Embryonic facial prominence (tissue), 1 donor: Measurements from ENCODE around the gene BUD13.

Experiments
- DNase-seq: peaks from one replicate; pipeline ENCODE4 v3.0.0-alpha.2; 2016; ENCODE audit errors: extremely low spot score

The BUD13 gene

DNA sequence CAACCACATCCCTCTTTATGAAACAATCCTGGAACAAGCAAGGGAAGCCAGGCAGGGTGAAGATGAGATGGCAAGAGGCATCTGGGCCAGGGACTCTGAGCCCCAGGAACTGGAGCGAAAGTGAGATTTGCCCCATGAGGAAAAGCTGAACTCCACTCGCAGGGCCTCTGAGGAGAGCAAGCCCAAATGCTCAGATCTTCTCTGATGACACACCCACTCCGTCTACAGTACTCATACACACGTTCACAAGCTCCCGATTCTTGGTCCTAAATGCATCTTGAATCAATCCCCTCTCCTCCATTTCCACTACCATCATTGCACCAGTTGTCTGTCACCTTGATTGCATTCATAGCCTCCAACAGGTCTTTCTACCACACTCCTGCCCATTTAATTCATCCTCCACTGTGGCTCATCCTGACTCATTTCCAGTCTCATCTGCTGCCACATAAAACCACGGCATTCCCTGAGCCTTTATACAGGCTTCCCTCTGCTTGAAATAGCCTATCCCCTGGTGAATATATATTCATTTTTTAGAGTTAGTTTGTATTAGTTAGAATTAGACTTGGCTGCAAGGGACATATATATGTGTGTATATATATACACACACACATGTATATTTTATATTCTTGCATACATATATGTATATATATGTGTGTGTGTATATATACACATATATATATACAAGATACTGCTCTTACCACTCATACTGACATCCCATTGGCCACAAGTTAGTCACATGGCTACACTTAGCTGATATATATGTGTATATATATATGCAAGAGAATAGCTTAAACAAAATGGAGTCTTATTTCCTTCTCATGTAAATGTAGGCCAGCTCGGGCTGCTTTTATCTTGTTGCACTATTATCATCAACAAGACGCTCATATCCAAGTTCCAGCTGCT is 20.3 kb upstream of the BUD13 start:
- no peak for DNase-seq

DNA sequence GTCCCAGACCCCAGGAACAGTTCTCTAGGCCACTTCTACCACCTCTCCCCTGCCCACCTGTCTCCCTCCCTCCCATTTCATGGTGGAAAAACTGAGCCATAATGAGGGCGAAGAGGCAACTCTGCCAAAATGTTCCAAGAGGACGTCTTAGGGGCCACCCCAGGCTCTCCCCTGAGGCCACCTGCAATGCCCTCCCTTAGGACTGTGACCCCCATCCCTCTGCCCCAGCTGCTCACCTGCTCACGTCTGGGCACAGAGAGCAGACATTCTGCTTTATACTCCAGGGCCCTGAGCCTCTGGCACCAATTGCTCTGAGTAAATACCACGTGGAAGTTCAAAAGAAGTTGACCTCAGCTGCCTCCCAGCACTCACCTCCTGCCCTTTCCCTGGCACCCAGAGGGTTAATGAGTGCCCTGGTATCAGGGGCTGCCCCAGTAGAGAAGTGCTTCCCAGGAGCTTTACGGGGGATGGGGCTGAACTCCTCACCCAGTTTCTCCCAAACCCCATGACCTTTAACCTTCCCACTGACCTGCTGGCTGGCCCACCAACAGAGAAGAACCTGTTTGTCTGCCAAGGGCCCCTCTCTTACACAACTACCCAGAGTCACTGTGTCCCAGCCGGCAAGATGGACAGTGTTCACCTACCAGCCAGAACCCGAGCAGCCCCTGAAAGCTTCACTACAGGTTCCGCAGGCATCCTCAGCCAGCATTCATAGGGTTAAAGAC is 19.5 kb upstream of the BUD13 start:
- no peak for DNase-seq

DNA sequence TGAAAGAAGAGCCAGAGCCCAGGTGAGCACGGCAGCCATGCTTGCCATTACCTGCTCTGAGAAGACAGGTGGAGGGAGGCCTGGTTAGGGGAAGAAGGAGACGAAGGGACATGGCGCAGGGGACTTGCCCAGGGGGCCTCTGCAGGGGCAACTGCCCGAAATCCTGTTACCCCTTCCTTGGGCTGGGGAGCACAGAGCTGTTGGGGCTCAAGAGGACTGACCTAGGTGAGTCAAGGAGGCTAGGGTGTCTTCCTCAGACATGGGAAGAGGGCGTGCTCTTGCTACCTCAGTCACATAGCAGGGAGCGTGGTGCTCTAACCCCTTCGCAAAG is 19.0 kb upstream of the BUD13 start, which contains the start of gene APOA5:
Gene APOA5, minus strand, starts transcription at position 67 of the 331 bp plus-strand sequence. Its CDS starts 19 bp downstream, at position 48.
- DNase-seq = no peak

DNA sequence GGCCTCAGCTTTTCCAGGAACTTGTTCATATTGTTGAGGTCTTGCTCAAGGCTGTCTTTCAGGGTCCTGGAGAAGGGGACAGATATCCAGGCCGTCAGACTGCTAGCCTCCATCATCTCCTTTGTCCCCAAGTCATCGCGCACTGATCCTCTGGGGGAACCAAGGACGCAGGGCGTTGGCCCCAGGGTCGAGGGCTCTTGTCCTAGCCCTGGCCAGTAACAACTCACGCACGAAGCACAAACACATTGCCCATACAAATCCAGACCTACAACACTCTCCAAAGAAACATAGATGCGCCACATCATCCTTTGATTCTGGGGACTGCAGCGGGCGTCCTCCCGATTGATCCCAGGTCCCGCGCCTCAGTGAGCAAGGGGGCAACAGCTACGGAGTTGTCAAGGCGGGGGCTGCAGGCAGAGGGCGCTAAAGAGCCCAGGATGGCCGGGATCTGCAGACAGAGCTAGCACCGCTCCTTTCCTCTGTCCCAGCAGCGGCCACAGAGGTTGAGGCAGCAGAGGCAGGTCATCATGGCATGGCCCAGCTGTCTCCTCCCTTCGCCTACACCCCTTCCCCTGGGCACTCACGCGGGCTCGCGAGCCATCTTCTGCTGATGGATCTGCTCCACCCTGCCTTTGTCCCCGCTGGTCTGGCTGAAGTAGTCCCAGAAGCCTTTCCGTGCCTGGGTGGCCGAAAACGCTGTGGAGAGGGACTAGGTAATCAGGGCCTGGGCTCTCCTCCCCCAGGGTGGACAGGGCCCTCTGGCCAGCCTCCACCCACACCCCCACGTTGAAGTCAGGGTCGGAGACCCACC is 18.4 kb upstream of the BUD13 start:
- DNase-seq = no peak

DNA sequence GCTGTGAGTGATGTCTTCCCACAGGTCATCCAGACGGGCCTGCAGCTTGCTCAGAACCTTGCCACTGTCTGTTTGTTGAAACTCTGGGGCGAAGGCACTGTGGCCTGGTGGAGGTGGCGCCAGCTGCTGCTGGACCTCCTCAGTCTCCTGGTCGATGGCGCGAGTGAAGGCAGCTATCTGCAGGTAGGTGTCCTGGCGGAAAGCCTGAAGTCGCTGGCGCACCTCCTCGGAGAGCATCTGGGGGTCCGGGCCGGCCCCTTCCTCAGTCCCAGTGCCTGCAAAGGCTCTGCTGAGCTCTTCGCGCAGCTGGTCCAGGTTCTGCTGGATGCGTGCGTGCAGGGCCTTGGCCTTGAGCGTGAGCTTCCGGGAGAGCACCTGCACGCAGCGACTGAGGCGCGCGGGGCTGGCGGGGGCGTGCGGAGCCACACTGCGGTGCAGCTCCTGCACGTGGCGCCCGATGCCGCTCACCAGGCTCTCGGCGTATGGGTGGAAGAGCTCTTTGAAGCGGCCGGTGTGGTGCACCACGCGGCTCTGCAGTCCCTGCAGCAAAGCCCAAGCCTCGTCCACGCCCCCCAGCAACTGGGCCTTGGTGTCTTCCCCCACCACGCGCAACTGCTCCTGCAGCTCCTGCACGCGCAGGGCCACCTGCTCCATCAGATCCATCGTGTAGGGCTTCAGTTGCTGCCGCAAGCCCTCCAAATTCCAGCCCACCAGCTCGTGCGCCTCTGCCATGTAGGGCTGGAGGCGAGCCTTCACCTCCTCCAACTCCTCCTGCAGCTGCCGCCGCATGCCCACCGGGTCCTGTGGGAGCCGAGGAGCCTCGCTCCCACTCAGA is 17.6 kb upstream of the BUD13 start:
- no peak for DNase-seq

DNA sequence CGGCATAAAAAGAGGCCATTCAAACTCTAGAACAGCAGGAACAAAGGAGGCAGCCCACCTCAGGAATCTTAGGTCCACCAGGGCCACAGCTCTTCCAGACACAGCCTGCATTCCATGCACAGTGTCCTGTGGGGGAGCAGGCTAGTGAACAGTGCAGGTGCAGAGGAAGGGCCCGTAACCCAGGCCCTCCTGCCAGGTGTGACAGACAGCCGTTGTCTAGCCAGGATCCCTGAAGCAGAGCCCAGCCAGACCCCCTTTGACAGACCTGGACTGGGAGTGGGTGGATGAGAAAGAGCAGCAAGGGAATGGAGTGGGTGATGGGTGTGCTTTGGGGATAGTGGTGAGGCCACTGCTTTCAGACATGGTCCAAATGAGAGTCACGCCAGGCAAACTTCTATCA is 16.2 kb upstream of the BUD13 start:
- DNase-seq = no peak

DNA sequence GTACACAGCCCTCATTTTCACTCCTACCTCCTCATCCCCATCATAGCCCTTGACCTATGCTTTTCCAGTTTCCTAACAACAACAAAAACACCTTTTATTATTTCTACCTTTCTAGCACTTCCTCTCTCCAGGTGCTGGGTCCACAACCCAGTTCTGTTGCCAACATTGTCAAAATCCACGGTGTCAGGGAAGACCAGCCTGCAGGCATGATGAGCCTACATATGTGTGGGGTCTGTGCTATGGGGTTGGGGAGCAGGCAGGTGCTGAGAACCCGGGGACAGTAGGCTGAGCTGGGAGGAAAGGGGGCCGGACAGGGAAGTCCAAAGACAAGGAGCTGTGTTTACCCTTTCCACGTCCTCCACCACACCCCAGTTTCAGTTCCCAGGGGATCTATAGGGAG is 15.7 kb upstream of the BUD13 start:
- DNase-seq = no peak

DNA sequence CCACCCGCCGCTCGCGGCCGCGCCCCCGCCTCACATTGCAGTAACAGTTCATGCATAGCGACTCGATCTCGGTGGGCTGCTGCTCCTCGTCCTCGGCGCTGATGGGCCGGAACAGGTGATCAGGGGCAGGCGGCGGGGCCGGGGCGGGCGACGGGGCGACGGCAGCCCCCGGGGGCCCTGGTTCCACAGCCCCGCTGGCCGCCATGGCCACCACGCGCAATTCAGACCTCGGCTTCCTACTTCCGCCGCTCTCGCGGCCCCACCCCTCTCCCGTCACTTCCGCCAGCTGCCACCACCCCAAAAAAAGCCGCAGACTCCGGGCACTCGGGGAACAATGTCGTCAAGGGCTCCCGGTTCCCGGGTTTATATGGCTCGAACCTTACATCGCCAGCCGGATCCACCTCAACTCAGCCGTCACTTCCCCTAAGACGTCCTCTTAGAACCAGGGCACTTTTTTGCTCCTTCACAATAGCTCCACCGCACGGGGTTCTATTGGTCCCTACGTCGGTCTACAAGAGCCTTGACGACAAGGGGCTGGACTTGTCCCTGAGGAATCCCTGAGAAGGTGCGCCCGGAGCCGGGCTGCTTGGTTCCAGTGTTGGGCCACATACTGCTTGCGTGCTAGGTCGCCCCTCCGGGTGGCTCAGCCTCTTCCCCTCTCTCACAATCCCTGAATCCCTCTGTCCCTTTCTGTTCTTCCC is 15.1 kb upstream of the BUD13 start, which contains the start of gene ZPR1:
Gene ZPR1, minus strand, starts transcription at position 238 of the 701 bp plus-strand sequence. Its CDS starts 33 bp downstream, at position 205.
- peak; percentile 75 for DNase-seq

DNA sequence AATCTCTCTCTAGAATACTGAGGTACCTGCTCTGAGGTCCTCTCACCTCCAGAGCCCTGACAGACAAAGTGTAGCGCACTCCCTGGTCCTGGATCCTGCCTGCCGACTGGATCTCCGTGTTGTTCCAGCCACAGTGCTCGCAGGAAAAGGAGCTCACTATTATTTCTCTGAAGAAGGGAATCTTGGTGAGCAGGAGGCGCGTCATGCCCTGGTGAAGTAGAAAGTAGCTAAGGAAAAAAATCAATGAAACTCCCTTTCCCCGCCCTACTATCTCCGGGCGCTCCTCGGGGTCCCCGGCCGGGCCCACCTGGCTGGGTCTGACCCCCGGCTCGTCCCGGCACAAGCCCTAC is 14.6 kb upstream of the BUD13 start:
- DNase-seq = no peak

DNA sequence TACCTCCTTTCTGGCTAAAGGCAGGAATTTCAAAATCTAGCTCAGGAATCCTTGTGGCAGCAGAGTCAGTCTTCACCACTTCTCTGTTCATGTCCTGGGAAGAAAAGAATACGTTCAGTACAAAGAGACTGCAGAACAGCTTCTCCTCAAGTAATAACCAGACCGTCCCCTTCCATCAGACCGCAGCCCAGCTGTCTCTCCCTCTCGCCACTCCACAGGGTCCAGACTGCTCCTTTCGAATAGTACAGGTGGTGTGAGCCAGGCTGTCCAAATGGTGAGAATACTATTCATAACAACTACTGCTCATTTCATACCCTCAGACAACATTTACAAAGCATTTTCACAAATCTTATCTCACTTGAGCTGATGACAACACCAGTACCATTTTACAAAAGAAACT is 14.2 kb upstream of the BUD13 start:
- DNase-seq = no peak

DNA sequence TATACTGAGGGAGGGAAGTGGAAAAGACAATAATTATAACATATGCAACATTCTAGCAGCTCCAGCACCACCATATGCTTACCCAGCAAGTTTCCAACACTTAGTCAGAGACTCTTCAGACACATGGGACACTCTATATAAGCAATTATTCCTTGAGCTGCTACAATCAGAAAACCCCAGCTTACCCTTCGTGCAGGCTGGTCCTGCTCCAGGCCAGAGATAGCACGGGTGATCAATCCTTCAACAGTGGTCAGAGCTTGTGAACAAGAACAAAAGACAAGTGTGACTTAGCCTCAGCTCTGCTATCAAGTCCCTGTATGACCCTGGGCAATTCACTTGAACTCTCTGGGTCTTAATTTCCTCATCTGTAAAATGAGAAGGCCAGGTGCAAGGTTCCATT is 13.5 kb upstream of the BUD13 start:
- no peak for DNase-seq

DNA sequence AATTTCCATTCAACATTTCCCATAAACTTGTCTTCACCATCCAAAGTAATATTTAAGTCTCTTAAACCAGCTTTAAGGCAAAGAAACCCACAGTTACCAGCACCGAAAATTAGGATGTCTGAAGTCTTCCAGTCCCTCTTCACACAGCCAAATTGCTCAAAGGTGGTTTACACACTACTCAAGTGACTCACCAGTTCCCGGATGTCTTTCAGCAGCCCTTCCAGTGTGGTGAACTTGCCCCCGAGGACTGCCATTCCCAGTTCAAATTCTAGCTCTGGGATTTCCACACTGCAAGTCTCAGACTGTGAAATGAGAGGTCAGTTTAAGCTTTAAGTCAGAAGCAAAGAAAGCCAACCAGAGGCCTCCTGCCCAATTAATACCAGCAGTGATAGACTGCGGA is 9.9 kb upstream of the BUD13 start:
- no peak for DNase-seq

DNA sequence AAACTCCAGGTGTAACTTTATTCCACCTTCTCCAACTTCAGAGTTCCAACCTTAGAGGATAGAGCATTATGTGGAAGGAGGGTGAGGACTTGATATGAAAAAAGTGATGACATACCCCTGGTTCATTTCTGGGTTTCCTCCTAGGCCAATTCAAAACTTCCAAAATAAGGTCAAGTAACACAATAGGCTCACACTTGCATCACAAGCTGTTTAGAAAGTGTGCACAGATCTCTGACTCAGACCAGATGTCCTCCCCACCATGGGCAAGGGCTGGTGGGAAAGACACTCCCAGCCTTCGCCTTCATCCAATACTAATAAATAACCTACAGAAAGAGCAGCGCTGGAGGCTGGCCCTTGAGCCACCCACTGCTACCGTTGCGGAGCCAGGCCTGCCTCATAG is 5.8 kb upstream of the BUD13 start:
- no peak for DNase-seq

DNA sequence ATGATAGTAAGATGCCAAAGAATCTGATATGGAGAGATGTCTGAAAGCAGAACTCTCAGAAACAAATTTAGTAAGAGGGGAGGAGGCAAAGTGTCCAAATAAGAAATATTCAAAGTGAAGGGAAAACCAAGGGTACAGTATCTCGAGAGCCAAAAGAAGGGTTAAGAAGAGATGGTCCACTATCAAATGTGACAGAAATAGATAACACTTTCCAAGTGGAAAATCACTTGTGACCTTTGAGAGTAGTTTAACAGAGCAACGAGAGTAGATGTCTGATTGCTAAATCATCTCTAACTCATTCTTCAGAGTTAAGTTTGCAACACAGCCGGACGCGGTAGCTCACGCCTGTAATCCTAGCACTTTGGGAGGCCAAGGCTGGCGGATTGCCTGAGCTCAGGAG is 4.3 kb upstream of the BUD13 start:
- no peak for DNase-seq

DNA sequence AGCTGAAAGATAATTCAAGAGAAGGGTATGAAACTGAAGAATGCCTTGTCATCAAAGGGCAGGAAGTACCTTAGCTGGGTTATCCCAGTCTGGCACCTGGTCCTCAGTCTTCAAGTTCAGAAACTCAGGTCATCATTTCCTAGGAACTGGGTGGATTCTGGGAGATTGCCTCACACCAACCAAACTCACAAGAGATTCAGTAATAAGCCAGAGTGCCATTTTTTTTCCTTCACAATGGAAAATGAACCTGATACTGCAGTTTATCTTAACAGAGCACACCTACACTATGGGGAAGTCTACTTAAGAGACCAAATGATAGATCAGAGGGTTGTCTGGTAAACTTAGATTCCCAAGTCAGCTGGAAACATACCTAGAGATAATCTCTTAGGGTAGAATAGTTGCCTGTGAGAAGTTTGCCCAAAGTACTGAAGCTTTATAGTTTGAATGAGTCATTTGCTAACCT is 3.8 kb upstream of the BUD13 start:
- DNase-seq = no peak

DNA sequence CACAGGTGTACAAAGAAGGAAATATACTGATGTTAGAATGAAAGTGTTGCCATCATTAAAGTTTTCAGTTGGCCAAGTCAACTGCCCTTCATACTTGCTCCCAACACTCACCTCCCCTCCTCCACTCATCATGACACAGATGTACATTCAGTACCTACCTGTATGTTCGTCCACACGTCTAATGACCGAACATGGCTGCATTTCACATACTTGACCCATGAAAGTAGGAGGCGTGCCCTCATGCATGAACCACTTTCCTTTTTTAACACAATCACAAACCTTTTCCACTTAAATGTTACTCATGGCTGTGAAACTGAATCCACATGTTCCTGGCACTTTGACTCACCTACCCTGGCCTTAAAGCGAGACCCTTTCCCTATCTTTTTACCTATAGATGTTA is 3.2 kb upstream of the BUD13 start:
- DNase-seq = no peak

DNA sequence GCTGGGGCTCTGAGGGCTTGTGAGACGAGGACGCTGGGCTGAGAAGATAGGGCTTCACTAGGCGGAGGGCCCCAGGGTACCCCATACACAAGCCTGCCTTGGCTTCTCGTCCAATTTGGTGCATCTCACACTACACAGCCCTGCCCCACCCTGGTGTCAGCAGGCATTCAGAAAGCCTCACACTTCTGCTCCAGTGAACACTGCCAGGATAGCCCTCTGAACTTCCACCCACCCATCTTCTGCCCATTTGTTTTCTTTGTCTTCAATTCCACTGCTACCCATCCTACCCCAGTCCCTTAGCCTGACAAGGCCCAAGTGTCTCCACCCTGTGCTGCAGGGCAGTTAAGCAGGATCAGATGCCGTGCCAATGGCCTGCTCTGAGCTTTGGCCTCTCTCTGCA is 1.9 kb upstream of the BUD13 start:
- DNase-seq = no peak

DNA sequence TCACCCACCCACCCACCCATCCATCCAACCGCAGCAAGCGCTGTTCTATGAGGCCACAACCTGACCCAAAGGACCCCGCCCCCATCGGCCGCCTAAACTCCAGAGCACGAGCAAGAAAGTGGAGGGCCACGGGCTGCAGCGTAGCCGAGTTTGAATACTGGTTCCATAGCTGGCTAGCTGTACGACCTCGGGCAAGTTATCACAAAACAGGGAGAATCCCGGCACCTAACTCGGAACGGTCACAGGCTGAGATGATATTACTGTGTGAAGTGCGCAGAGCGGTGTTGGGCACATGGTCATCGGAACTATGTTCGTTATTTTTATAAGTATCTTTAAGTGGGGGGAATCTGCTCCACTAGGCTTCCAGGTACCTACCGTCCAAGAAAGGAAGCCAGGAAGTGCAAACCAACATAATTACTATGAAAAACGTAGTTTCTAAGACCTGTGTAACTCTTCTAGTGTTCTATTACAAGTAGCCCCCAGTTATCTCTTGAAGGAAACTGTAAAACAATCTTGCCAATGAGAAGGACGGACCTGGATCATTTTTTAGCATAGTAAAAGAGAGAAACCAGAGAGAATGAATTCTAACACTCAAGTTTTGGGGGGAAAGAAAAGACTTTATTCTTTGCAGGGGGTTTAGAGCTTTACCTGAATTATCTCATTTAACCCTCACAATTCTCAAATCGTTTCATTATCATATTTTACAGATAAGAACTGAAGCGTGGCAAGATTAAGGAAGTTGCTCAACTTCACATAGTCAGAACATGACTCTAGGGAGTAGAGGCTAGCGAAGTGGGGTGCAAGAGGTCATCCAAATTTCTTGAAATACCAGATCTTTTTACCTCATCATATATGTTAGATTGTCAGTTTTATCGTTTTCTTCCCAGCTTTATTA is 663 bp upstream of the BUD13 start:
- no peak for DNase-seq

DNA sequence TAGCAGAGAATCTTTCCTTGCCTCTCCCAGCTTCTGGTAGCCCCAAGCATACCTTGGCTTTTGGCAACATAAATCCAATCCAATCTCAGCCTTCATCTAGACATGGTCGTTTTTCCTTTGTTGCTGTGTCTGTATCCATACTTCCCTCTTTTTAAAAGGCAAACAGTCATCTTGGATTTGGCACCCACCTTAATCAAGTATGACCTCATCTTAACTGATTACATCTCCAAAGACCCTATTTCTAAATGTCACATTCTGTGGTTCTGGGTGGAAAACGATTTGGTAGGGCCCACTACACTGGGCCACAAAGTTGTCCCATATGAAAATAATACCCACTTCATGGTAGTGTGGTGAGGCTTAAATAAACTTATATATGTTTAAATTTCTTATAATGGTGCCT is 852 bp downstream of the BUD13 start:
- no peak for DNase-seq

DNA sequence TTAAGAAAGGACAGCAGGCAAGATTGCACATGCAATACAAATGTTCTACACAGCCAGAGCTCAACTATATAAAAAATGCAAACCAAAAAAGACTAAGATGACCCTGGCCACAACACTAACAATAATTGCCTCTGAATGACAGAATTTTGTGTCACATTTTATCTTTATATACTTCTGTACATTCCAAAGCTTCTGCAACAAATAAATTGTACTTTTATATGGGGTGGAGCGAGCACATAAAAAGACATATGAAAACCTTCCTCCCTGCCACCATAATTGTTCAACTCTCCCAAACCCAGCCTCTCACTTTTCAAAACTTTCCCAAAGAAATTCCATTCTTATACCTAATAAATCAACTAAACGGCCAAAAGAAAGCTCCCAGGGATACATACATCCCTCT is 10.7 kb downstream of the BUD13 start:
- no peak for DNase-seq
